Activated CD8-positive, alpha-beta T cell treated with anti-CD3 and anti-CD28 coated beads, Interleukin-2, amount 10 ng/mL, durations not matched to agents 7 days and 5 days (primary cell): ENCODE results near the gene OIP5. TPM values are rescaled to one million over a fixed set of nuclear protein-coding genes. Genes with fewer than 3 reads are reported as not detected.
"Not testable (repeated sequence)": the region's sequence is repeated elsewhere in the genome, so short reads cannot be mapped to it uniquely, and the experiment has no call there.

ENCODE experiments used
- ATAC-seq: fragments of 150-1000 bp; cut with Tn5 transposase; one replicate; pipeline ENCODE4 v1.10.0; 2021; ENCODE audit warnings: moderate library complexity
- CTCF ChIA-PET: fragments of 350-600 bp; sonication (Branson Sonifier 250); formaldehyde crosslinking; loops from one replicate; lab custom pipeline; 2021; ENCODE audit warnings: antibody characterized with exemption; lab: Charles Lee
- POLR2A ChIA-PET: fragments of 350-600 bp; sonication (Branson Sonifier 250); formaldehyde crosslinking; loops from one replicate; lab custom pipeline; 2021; ENCODE audit warnings: antibody characterized with exemption; lab: Charles Lee
- DNase-seq: peaks from one replicate; pipeline ENCODE4 v3.0.0-alpha.2; 2020
- H3K27ac Mint-ChIP-seq: one replicate; pipeline ENCODE4 v1.8.0; 2021; ENCODE audit warnings: mild to moderate bottlenecking, mixed read lengths
- H3K27me3 Mint-ChIP-seq: one replicate; pipeline ENCODE4 v1.8.0; 2021; ENCODE audit warnings: low read depth, mixed read lengths
- H3K36me3 Mint-ChIP-seq: one replicate; pipeline ENCODE4 v1.8.0; 2021; ENCODE audit warnings: low read depth, mixed read lengths
- H3K4me1 Mint-ChIP-seq: one replicate; pipeline ENCODE4 v1.8.0; 2021; ENCODE audit warnings: low read depth, mixed read lengths
- H3K4me3 Mint-ChIP-seq: one replicate; pipeline ENCODE4 v1.8.0; 2021; ENCODE audit warnings: mild to moderate bottlenecking, mixed read lengths
- H3K9me3 Mint-ChIP-seq: one replicate; pipeline ENCODE4 v1.8.0; 2022; ENCODE audit warnings: mixed read lengths; ENCODE audit not compliant: insufficient read depth
- total RNA-seq, 2 experiments: library from RNA; stranded (reverse); gene quantifications; one replicate each; pipeline ENCODE4 v1.2.3, GENCODE V29; 2021

Gene OIP5
- total RNA-seq, 2 experiments from 2014 or later = 22.8 to 23.8 TPM

GRCh38 chr15:41301139-41301538 lies 31.3 kb downstream of the OIP5 start:
- Mint-ChIP-seq H3K4me1 (peaks cover 14% of the 10 kb centered on the region), H3K36me3 (peaks cover 52% of the 10 kb centered on the region)
- POLR2A ChIA-PET, DNase-seq, H3K4me3 Mint-ChIP-seq, H3K9me3 Mint-ChIP-seq, H3K27me3 Mint-ChIP-seq, ATAC-seq, H3K27ac Mint-ChIP-seq: not testable (repeated sequence)
- CTCF ChIA-PET = interaction anchor here (1.9 kb wide), 1 partner anchor 31 kb away, joined by 4 read pairs; the partner anchor contains the start of genes NUSAP1 and OIP5

GRCh38 chr15:41292521-41292920 lies 39.9 kb downstream of the OIP5 start:
- H3K4me3 Mint-ChIP-seq = no peak overlapping the region
- H3K27me3 Mint-ChIP-seq = no peaks in the 10 kb centered on the region
- H3K36me3 Mint-ChIP-seq = peaks cover 55% of the 10 kb centered on the region
- ATAC-seq (no peak), DNase-seq (no peak)
- peaks cover 26% of the 10 kb centered on the region for H3K4me1 Mint-ChIP-seq
- peak overlapping the region; percentile 46 for H3K27ac Mint-ChIP-seq
- H3K9me3 Mint-ChIP-seq = no peaks in the 10 kb centered on the region
- POLR2A ChIA-PET = interaction anchor here (1.5 kb wide), 1 partner anchor 40 kb away, joined by 9 read pairs; the partner anchor contains the start of genes NUSAP1 and OIP5
- CTCF ChIA-PET = no interaction called here

GRCh38 chr15:41291065-41291631 lies 41.2 kb downstream of the OIP5 start:
- no peak overlapping the region for H3K4me3 Mint-ChIP-seq
- ATAC-seq (peak; percentile 27), DNase-seq (no peak)
- no peaks in the 10 kb centered on the region for H3K27me3 Mint-ChIP-seq
- no peak overlapping the region for H3K27ac Mint-ChIP-seq
- H3K4me1 Mint-ChIP-seq = peaks cover 40% of the 10 kb centered on the region
- CTCF ChIA-PET = no interaction called here
- H3K9me3 Mint-ChIP-seq = no peaks in the 10 kb centered on the region
- H3K36me3 Mint-ChIP-seq = peaks cover 68% of the 10 kb centered on the region
- POLR2A ChIA-PET = interaction anchor here (0.6 to 1.2 kb wide), 2 partner anchors 8 to 42 kb away, joined by 3 to 6 read pairs; partner anchors contain the start of genes NUSAP1 and OIP5

- Mint-ChIP-seq H3K9me3 (no peaks in the 10 kb centered on the region), H3K4me1 (peaks cover 50% of the 10 kb centered on the region), H3K4me3 (no peak overlapping the region), H3K27me3 (no peaks in the 10 kb centered on the region), H3K36me3 (peaks cover 74% of the 10 kb centered on the region), H3K27ac (no peak overlapping the region)
- ChIA-PET CTCF (no interaction called here), POLR2A (no interaction called here)
- ATAC-seq (no peak), DNase-seq (no peak)
Measured at GRCh38 chr15:41289953-41290352, 42.4 kb downstream of the OIP5 start.

GRCh38 chr15:41288464-41288863 lies 43.9 kb downstream of the OIP5 start:
- POLR2A ChIA-PET = interaction anchor here (0.5 to 1.7 kb wide), 2 partner anchors 44 to 73 kb away, joined by 3 to 6 read pairs; partner anchors contain the start of genes NUSAP1 and OIP5
- Mint-ChIP-seq H3K4me3 (peak overlapping the region; percentile 19), H3K27me3 (no peaks in the 10 kb centered on the region), H3K9me3 (no peaks in the 10 kb centered on the region), H3K36me3 (peaks cover 76% of the 10 kb centered on the region), H3K27ac (no peak overlapping the region), H3K4me1 (peaks cover 53% of the 10 kb centered on the region)
- ATAC-seq = no peak
- CTCF ChIA-PET = interaction anchor here (1.0 kb wide), 1 partner anchor 58 kb away, joined by 4 read pairs; the partner anchor contains the start of genes CHP1 and EXD1
- DNase-seq = no peak

DNA sequence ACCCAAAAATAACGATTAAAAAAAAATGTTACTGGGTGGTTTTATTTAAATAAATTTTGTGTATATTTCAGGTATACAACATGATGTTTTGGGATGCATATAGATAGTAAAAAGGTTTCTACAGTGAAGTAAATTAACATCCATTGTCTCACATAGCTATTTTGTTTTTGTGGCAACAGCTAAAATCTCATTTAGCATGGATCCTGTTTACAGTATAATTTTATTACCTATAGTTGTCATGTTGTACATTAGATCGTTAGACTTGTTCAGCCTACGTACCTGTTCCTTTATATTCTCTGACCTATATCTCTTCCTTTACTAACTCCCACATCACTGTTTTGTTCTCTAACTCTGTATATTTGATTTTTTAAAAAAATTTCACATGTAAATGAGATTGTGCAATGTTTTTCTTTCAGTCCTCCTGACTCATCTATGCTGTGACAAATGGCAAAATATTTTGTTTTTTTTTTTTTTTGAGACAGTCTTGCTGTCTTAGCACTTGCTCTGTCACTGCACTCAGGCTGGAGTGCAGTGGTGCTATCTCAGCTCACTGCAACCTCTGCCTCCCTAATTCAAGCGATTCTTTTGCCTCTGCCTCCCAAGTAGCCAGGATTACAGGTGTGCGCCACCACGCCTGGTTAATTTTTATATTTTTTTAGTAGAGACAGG lies 45.6 kb downstream of the OIP5 start:
- peak overlapping the region; percentile 41 for H3K27ac Mint-ChIP-seq
- H3K27me3 Mint-ChIP-seq = no peaks in the 10 kb centered on the region
- DNase-seq (no peak), ATAC-seq (no peak)
- peak overlapping the region; percentile 38 for H3K4me3 Mint-ChIP-seq
- H3K9me3 Mint-ChIP-seq = no peaks in the 10 kb centered on the region
- POLR2A ChIA-PET = interaction anchor here (1.7 to 2.5 kb wide), 2 partner anchors 46 kb away, joined by 6 to 17 read pairs; partner anchors contain the start of genes NUSAP1 and OIP5
- peaks cover 62% of the 10 kb centered on the region for H3K4me1 Mint-ChIP-seq
- H3K36me3 Mint-ChIP-seq = peaks cover 73% of the 10 kb centered on the region
- CTCF ChIA-PET = interaction anchor here (0.8 to 1.2 kb wide), 2 partner anchors 36 to 46 kb away, joined by 3 read pairs; partner anchors contain the start of genes NUSAP1 and OIP5

- H3K27ac Mint-ChIP-seq = peak overlapping the region; percentile 95
- peak overlapping the region; percentile 96 for H3K4me3 Mint-ChIP-seq
- no peak for ATAC-seq
- no peaks in the 10 kb centered on the region for H3K9me3 Mint-ChIP-seq
- peaks cover 53% of the 10 kb centered on the region for H3K4me1 Mint-ChIP-seq
- DNase-seq = no peak
- no peaks in the 10 kb centered on the region for H3K27me3 Mint-ChIP-seq
- CTCF ChIA-PET = interaction anchor here (0.9 to 1.2 kb wide), 2 partner anchors 46 to 54 kb away, joined by 3 read pairs; partner anchors contain the start of gene CHP1
- H3K36me3 Mint-ChIP-seq = peaks cover 60% of the 10 kb centered on the region
- POLR2A ChIA-PET = interaction anchor here (1.0 to 2.5 kb wide), 3 partner anchors 38 to 52 kb away, joined by 3 to 17 read pairs (median 4); partner anchors contain the start of genes NUSAP1 and OIP5
Measured at GRCh38 chr15:41285285-41285684, 47.1 kb downstream of the OIP5 start.

DNA sequence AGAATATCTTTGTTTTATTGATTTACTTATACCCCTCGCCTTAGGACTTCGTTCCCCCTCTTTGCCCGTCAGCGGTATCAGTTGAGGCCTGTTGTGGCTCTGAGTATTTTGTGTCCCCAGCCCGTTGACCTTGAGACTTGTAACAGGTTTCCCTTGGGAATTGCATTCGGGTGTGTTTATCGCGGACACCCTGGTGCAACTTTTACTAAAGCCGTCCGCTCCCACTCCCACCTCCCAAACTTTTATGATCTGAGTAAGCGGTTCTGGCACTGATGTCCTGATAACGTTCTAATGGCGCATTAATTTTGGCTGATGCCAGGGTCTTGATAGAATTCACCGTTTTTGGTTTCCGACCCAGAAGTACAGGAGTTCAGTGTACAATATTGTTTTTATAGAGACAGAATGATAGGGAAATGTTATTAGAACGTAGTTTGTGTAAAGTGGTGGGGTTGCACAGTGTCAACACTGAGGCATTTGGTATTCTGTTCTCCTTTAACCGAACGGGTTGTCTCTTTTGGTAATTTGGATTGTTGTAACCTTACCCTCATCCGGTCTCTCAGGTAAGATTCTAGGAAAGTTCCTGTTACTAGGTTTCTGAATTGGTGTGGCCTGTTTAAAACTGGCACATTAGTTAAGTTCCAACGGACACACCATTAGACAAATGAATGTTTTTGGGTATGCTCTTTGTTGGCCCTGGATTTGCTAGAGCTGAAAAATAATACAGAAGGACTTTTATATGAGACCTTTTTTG lies 47.8 kb downstream of the OIP5 start:
- ATAC-seq (no peak), DNase-seq (no peak)
- H3K36me3 Mint-ChIP-seq = peaks cover 64% of the 10 kb centered on the region
- ChIA-PET CTCF (no interaction called here), POLR2A (interaction anchor here (0.6 to 2.5 kb wide), 6 partner anchors 21 to 1391 kb away, joined by 3 to 17 read pairs (median 3); partner anchors contain the start of genes NUSAP1 and OIP5)
- H3K4me3 Mint-ChIP-seq = peak overlapping the region; percentile 96
- H3K9me3 Mint-ChIP-seq = no peaks in the 10 kb centered on the region
- peak overlapping the region; percentile 95 for H3K27ac Mint-ChIP-seq
- H3K4me1 Mint-ChIP-seq = peaks cover 53% of the 10 kb centered on the region
- no peaks in the 10 kb centered on the region for H3K27me3 Mint-ChIP-seq

GRCh38 chr15:41283653-41284426 lies 48.6 kb downstream of the OIP5 start:
- no peaks in the 10 kb centered on the region for H3K9me3 Mint-ChIP-seq
- DNase-seq = peak; percentile 98
- peaks cover 68% of the 10 kb centered on the region for H3K36me3 Mint-ChIP-seq
- ATAC-seq = peak; percentile 97
- ChIA-PET CTCF (interaction anchor here (0.7 to 1.3 kb wide), 4 partner anchors 11 to 53 kb away, joined by 3 to 4 read pairs (median 4); partner anchors contain the start of genes CHP1, NUSAP1 and OIP5), POLR2A (interaction anchor here (0.6 to 1.9 kb wide), 16 partner anchors 8 to 389 kb away, joined by 3 to 12 read pairs (median 4); partner anchors contain the start of genes CHAC1, CHP1, EXD1 and MGA)
- H3K4me1 Mint-ChIP-seq = peaks cover 49% of the 10 kb centered on the region
- H3K27ac Mint-ChIP-seq = peak overlapping the region; percentile 95
- H3K27me3 Mint-ChIP-seq = no peaks in the 10 kb centered on the region
- peak overlapping the region; percentile 96 for H3K4me3 Mint-ChIP-seq

DNA sequence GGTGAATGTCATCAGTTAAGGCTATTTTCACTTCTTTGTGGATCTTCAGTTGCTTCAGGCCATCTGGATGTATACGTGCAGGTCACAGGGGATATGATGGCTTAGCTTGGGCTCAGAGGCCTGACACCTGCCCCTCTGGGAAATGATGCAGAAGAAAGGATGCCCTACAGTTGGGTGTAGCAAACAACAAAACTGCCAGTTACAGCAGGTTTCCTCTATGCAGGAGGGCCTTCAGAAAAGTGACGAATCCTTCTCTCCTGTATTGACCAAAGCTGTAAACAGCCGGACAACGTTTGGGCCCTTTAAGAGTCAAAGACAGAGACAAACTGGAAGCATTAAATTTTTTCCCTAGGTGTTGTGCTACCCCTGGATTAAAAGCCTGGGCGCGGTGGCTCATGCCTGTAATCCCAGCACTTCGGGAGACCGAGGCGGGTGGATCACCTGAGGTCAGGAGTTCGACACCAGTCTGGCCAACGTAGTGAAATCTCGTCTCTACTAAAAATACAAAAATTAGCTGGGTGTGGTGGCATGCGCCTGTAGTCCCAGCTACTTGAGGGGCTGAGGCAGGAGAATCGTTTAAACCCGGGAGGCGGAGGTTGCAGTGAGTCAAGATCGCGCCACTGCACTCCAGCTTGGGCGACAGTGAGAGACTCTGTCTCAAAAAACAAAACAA lies 49.3 kb downstream of the OIP5 start:
- POLR2A ChIA-PET = interaction anchor here (0.6 to 1.9 kb wide), 18 partner anchors 8 to 701 kb away, joined by 3 to 12 read pairs (median 3); partner anchors contain the start of genes CHAC1, CHP1, EXD1 and MGA

More for the DNA sequence above, 49.3 kb downstream of the OIP5 start:
- CTCF ChIA-PET = interaction anchor here (0.7 to 1.3 kb wide), 4 partner anchors 12 to 52 kb away, joined by 3 to 4 read pairs (median 4); partner anchors contain the start of genes CHP1, NUSAP1 and OIP5
- H3K36me3 Mint-ChIP-seq = peaks cover 64% of the 10 kb centered on the region
- not testable (repeated sequence) for DNase-seq, H3K9me3 Mint-ChIP-seq, ATAC-seq, H3K27me3 Mint-ChIP-seq
- peaks cover 41% of the 10 kb centered on the region for H3K4me1 Mint-ChIP-seq
- peak overlapping the region; percentile 96 for H3K4me3 Mint-ChIP-seq
- H3K27ac Mint-ChIP-seq = peak overlapping the region; percentile 95
